Smooth muscle cell (in vitro differentiated cells): ENCODE results near the gene NUBPL. TPM values are rescaled to one million over a fixed set of nuclear protein-coding genes. Genes with fewer than 3 reads are reported as not detected.

Experiments used
- DNase-seq: peaks from one replicate; lab custom pipeline; 2025; ENCODE audit not compliant: unreplicated experiment; lab: John Stamatoyannopoulos, UW
- H2AFZ ChIP-seq: fragments of 200-600 bp; sonication (generic); 2 replicates; pipeline ENCODE4 v1.6.0; 2016; ENCODE audit warnings: antibody characterized with exemption, low read depth, mild to moderate bottlenecking
- H3F3A ChIP-seq: fragments of 200-600 bp; sonication (generic); 2 replicates; pipeline ENCODE4 v1.6.0; 2017; ENCODE audit warnings: antibody characterized with exemption, low read depth
- H3K27ac ChIP-seq: fragments of 200-600 bp; sonication (generic); 2 replicates; pipeline ENCODE4 v1.5.1; 2016; ENCODE audit warnings: low read depth, mild to moderate bottlenecking
- H3K27me3 ChIP-seq: fragments of 200-600 bp; sonication (generic); 2 replicates; pipeline ENCODE4 v1.6.1; 2016; ENCODE audit warnings: low read depth, mild to moderate bottlenecking
- H3K36me3 ChIP-seq: fragments of 200-600 bp; sonication (generic); 2 replicates; pipeline ENCODE4 v1.5.1; 2016; ENCODE audit warnings: low read depth
- H3K4me1 ChIP-seq: fragments of 200-600 bp; sonication (generic); 2 replicates; pipeline ENCODE4 v1.5.1; 2016; ENCODE audit warnings: low read depth
- H3K4me2 ChIP-seq: fragments of 200-600 bp; sonication (generic); 2 replicates; pipeline ENCODE4 v1.6.0; 2016; ENCODE audit warnings: mild to moderate bottlenecking
- H3K4me3 ChIP-seq: fragments of 200-600 bp; sonication (generic); 2 replicates; pipeline ENCODE4 v1.5.1; 2016; ENCODE audit warnings: mild to moderate bottlenecking
- H3K79me2 ChIP-seq: fragments of 200-600 bp; sonication (generic); 2 replicates; pipeline ENCODE4 v1.6.0; 2016; ENCODE audit warnings: low read depth, mild to moderate bottlenecking
- H3K9ac ChIP-seq: fragments of 200-600 bp; sonication (generic); 2 replicates; pipeline ENCODE4 v1.6.0; 2016; ENCODE audit warnings: low read depth
- H3K9me3 ChIP-seq: fragments of 200-600 bp; sonication (generic); replicated peaks from 2 replicates; pipeline ENCODE4 v1.5.1; 2016; ENCODE audit warnings: low read depth
- H4K20me1 ChIP-seq: fragments of 200-600 bp; sonication (generic); 2 replicates; pipeline ENCODE4 v1.6.0; 2016; ENCODE audit warnings: low read depth
- CTCF ChIP-seq: fragments of 200-600 bp; sonication (generic); IDR thresholded peaks from 2 replicates; pipeline ENCODE4 v1.5.1; 2017; ENCODE audit warnings: borderline replicate concordance, mild to moderate bottlenecking, antibody characterized with exemption; ENCODE audit not compliant: insufficient read depth, poor library complexity, severe bottlenecking
- WGBS: methylation state at CpG from one replicate; pipeline ENCODE4 v1.1.7; 2016; ENCODE audit warnings: low lambda C conversion rate; 5-methylcytosine and 5-hydroxymethylcytosine counted together
- polyA plus RNA-seq: library from polyadenylated mRNA; unstranded; fragments of >200 nt; fragmentation: Nextera tagmentation; extraction: Ambion mirVana; gene quantifications from 2 replicates; pipeline ENCODE4 v1.2.1, GENCODE V29; 2016
- total RNA-seq: library from RNA; depleted of rRNA; stranded (reverse); fragments of >200 nt; gene quantifications from 2 replicates; pipeline ENCODE4 v1.2.3, GENCODE V29; 2014

NUBPL gene
- total and polyA plus RNA-seq, 2 experiments from 2014 or later, result 9.1 to 11.7 TPM

GRCh38 chr14:31893221-31893757 is 332.1 kb downstream of the NUBPL start:
- Histone ChIP-seq H3F3A (no peaks in the 10 kb centered on the region), H3K4me1 (peaks cover 25% of the 10 kb centered on the region), H3K9ac (no peak overlapping the region), H3K27ac (no peak overlapping the region), H3K27me3 (no peaks in the 10 kb centered on the region), H3K36me3 (no peaks in the 10 kb centered on the region), H2AFZ (no peak overlapping the region), H3K79me2 (no peaks in the 10 kb centered on the region), H3K9me3 (no peaks in the 10 kb centered on the region), H4K20me1 (no peaks in the 10 kb centered on the region), H3K4me3 (no peak overlapping the region), H3K4me2 (no peak overlapping the region)
- no peak for TF ChIP-seq CTCF
- WGBS, result 80% methylated on average over 5 of the region's 5 CpGs
- no peak for DNase-seq

- Histone ChIP-seq H2AFZ (peak overlapping the region; percentile 28), H3K9ac (peak overlapping the region; percentile 70), H3K36me3 (no peaks in the 10 kb centered on the region), H3K4me3 (no peak overlapping the region), H3K4me2 (peak overlapping the region; percentile 66), H3K79me2 (no peaks in the 10 kb centered on the region), H3K9me3 (no peaks in the 10 kb centered on the region), H3K27me3 (no peaks in the 10 kb centered on the region), H3F3A (no peaks in the 10 kb centered on the region), H4K20me1 (no peaks in the 10 kb centered on the region), H3K27ac (peak overlapping the region; percentile 85), H3K4me1 (peaks cover 25% of the 10 kb centered on the region)
- TF ChIP-seq CTCF, result no peak
- DNase-seq, result no peak
- 60% methylated on average over 3 of the region's 3 CpGs for WGBS
Measured at GRCh38 chr14:31894351-31894750, 333.1 kb downstream of the NUBPL start.

GRCh38 chr14:31895206-31895605 is 334.0 kb downstream of the NUBPL start:
- no peak for DNase-seq
- Histone ChIP-seq H3K36me3 (no peaks in the 10 kb centered on the region), H2AFZ (peak overlapping the region; percentile 65), H3F3A (no peaks in the 10 kb centered on the region), H3K4me2 (peak overlapping the region; percentile 66), H3K27ac (peak overlapping the region; percentile 85), H3K79me2 (no peaks in the 10 kb centered on the region), H3K27me3 (no peaks in the 10 kb centered on the region), H3K9ac (peak overlapping the region; percentile 70), H3K4me1 (peaks cover 25% of the 10 kb centered on the region), H3K4me3 (no peak overlapping the region), H4K20me1 (no peaks in the 10 kb centered on the region), H3K9me3 (no peaks in the 10 kb centered on the region)
- TF ChIP-seq CTCF, result no peak
- WGBS, result 0% methylated on average over 2 of the region's 2 CpGs

- H3K4me2 ChIP-seq, result peak overlapping the region; percentile 66
- H3K4me1 ChIP-seq, result peaks cover 25% of the 10 kb centered on the region
- peak overlapping the region; percentile 2 for H3K9ac ChIP-seq
- H3K27ac ChIP-seq, result peak overlapping the region; percentile 85
- H3K36me3 ChIP-seq, result no peaks in the 10 kb centered on the region
- H2AFZ ChIP-seq, result peak overlapping the region; percentile 65
- H3K4me3 ChIP-seq, result no peak overlapping the region
- H3K9me3 ChIP-seq, result no peaks in the 10 kb centered on the region
- H3F3A ChIP-seq, result no peaks in the 10 kb centered on the region
- TF ChIP-seq CTCF, result no peak
- WGBS, result 32% methylated on average over 2 of the region's 2 CpGs
- no peaks in the 10 kb centered on the region for H3K27me3 ChIP-seq
- no peaks in the 10 kb centered on the region for H4K20me1 ChIP-seq
- H3K79me2 ChIP-seq, result no peaks in the 10 kb centered on the region
- no peak for DNase-seq
Measured at GRCh38 chr14:31895646-31896045, 334.4 kb downstream of the NUBPL start.
